SIG-M5 treated with dmso at 0.1 percent for 504 hours (cell line): Measurements from ENCODE around the gene RAPGEF2.

Source experiments
- DNase-seq: peaks from one replicate; lab custom pipeline; 2025; ENCODE audit not compliant: unreplicated experiment; lab: John Stamatoyannopoulos, UW

Gene RAPGEF2

GRCh38 chr4:159389756-159390155 lies 286.9 kb downstream of the RAPGEF2 start:
- no peak for DNase-seq

GRCh38 chr4:159390648-159391047 lies 287.8 kb downstream of the RAPGEF2 start:
- DNase-seq, result no peak

GRCh38 chr4:159395693-159396092 lies 292.8 kb downstream of the RAPGEF2 start:
- no peak for DNase-seq

- DNase-seq, result no peak
These were observed 293.3 kb downstream of the RAPGEF2 start for GRCh38 chr4:159396151-159396550.

- DNase-seq, result no peak
These were observed 295.4 kb downstream of the RAPGEF2 start for GRCh38 chr4:159398236-159398638.

GRCh38 chr4:159400558-159401225 lies 297.8 kb downstream of the RAPGEF2 start:
- DNase-seq, result peak; percentile 14

GRCh38 chr4:159401226-159401712 lies 298.4 kb downstream of the RAPGEF2 start:
- DNase-seq, result peak; percentile 20

GRCh38 chr4:159401791-159402380 lies 299.0 kb downstream of the RAPGEF2 start:
- no peak for DNase-seq
